ENCODE data around the gene OR13H1.
A peak's percentile ranks its signal among the peaks of the same experiment; 100 is the strongest.

The OR13H1 gene

DNA sequence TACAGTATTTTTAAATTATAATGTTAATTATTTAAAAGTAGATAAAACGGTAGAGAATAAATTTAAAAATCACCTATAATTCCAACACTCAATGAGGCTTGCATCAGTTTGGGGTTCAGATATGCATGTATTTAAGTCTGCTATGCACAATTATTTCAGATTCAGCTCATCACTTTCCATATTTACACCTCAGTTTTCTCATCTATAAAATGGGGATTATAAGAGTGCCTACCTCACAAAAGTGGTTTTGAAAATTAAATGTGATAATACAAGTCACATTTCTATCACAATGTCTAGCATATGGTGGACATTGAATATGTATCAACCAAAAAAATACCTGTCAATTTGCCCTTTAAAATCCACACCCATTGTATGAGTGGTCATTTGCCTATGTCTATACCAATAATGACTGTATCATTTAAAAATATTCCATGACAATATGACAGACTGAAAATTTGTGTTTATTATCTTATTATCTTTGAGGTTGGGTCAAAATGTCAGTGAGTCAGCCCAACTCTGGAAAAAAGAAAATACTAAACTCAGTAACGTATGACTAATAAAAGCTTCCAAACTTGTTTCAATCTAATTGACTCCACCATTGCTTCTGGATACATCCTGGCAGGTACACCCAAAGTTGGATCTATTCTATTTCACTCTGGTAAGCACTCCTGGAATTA lies 20.8 kb downstream of the OR13H1 start:
- Histone ChIP-seq H3K36me3 (ENCODE audit: control insufficient read depth in 1 of 2, insufficient read depth in 2 of 2, low read depth in 1 of 2, low read length in 2 of 2) (no peaks in the 10 kb centered on the region), H3K23ac (ENCODE audit: low read length in 2 of 2) (no peak overlapping the region), H4K91ac (ENCODE audit: low read length) (no peak overlapping the region), H2BK5ac (ENCODE audit: low read depth, low read length, poor library complexity, severe bottlenecking) (no peak overlapping the region), H3K79me1 (replicated peaks; ENCODE audit: low read length, poor library complexity, severe bottlenecking) (peaks cover 2% of the 10 kb centered on the region), H2BK15ac (ENCODE audit: low read depth, poor library complexity, severe bottlenecking) (no peak overlapping the region), H3K4me1 (ENCODE audit: control insufficient read depth, insufficient read depth, low read depth, low read length) (no peaks in the 10 kb centered on the region), H2BK12ac (ENCODE audit: low read length in 2 of 2) (no peak overlapping the region), H3K4ac (ENCODE audit: low read depth in 1 of 2, low read length in 2 of 2) (no peak overlapping the region), H3K9ac (ENCODE audit: low read length) (no peak overlapping the region), H2AK5ac (ENCODE audit: low read length, severe bottlenecking) (no peak overlapping the region), H2AFZ (ENCODE audit: low read depth, low read length) (no peak overlapping the region), H3K27ac (ENCODE audit: low read length, poor library complexity, severe bottlenecking) (no peak overlapping the region), H3K9me3 (ENCODE audit: control insufficient read depth, low read length) (no peaks in the 10 kb centered on the region), H4K8ac (ENCODE audit: low read length) (no peak overlapping the region), H3K27me3 (ENCODE audit: control insufficient read depth in 1 of 2, insufficient read depth in 1 of 2, low read length in 2 of 2) (peaks cover 0 to 7% of the 10 kb centered on the region in 2 experiments), H3K4me3 (ENCODE audit: insufficient read depth in 1 of 2, low read depth in 1 of 2, low read length in 2 of 2) (no peak overlapping the region), H3K18ac (ENCODE audit: low read depth in 1 of 2, low read length in 2 of 2) (no peak overlapping the region), H2BK120ac (ENCODE audit: low read depth, low read length) (no peak overlapping the region), H3K14ac (ENCODE audit: low read length in 2 of 2) (no peak overlapping the region), H3K4me2 (ENCODE audit: low read length, poor library complexity, severe bottlenecking) (no peak overlapping the region)
- peak; percentile 6 for DNase-seq
- 46% methylated on average over 1 of the region's 2 CpGs for WGBS

DNA sequence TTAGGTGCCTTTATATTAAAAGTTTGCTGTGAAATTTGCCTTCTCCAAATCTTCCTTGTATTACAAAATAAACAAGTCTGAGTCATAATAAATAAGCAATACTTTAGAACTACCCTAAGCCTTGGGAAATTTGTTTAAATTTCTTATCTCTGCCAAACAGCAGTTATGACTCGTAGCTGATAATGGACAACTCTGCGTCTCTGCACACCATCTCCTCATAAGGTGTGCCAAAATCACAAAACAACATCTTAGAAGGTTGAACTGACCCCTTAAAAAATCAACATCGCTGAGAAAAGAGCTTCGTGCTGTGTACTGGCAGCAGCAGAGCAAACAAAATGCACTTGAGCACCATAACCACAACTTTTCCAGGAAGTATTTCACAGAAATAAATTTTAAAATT lies 22.0 kb downstream of the OR13H1 start:
- Histone ChIP-seq H3K18ac (ENCODE audit: low read depth in 1 of 2, low read length in 2 of 2) (no peak overlapping the region), H3K79me1 (replicated peaks; ENCODE audit: low read length, poor library complexity, severe bottlenecking) (peaks cover 2% of the 10 kb centered on the region), H3K36me3 (ENCODE audit: control insufficient read depth in 1 of 2, insufficient read depth in 2 of 2, low read depth in 1 of 2, low read length in 2 of 2) (no peaks in the 10 kb centered on the region), H3K9ac (ENCODE audit: low read length) (no peak overlapping the region), H3K4ac (ENCODE audit: low read depth in 1 of 2, low read length in 2 of 2) (no peak overlapping the region), H3K27me3 (ENCODE audit: control insufficient read depth in 1 of 2, insufficient read depth in 1 of 2, low read length in 2 of 2) (peaks cover 0 to 7% of the 10 kb centered on the region in 2 experiments), H2BK5ac (ENCODE audit: low read depth, low read length, poor library complexity, severe bottlenecking) (no peak overlapping the region), H2AK5ac (ENCODE audit: low read length, severe bottlenecking) (no peak overlapping the region), H3K4me2 (ENCODE audit: low read length, poor library complexity, severe bottlenecking) (no peak overlapping the region), H4K91ac (ENCODE audit: low read length) (no peak overlapping the region), H3K23ac (ENCODE audit: low read length in 2 of 2) (no peak overlapping the region), H3K14ac (ENCODE audit: low read length in 2 of 2) (no peak overlapping the region), H3K27ac (ENCODE audit: low read length, poor library complexity, severe bottlenecking) (no peak overlapping the region), H3K4me3 (ENCODE audit: insufficient read depth in 1 of 2, low read depth in 1 of 2, low read length in 2 of 2) (no peak overlapping the region), H2BK15ac (ENCODE audit: low read depth, poor library complexity, severe bottlenecking) (no peak overlapping the region), H3K9me3 (ENCODE audit: control insufficient read depth, low read length) (no peaks in the 10 kb centered on the region), H3K4me1 (ENCODE audit: control insufficient read depth, insufficient read depth, low read depth, low read length) (no peaks in the 10 kb centered on the region), H2BK120ac (ENCODE audit: low read depth, low read length) (no peak overlapping the region), H2BK12ac (ENCODE audit: low read length in 2 of 2) (no peak overlapping the region), H4K8ac (ENCODE audit: low read length) (no peak overlapping the region), H2AFZ (ENCODE audit: low read depth, low read length) (no peak overlapping the region)
- WGBS, result 13% methylated on average over 2 of the region's 4 CpGs
- peak; percentile 25 for DNase-seq

DNA sequence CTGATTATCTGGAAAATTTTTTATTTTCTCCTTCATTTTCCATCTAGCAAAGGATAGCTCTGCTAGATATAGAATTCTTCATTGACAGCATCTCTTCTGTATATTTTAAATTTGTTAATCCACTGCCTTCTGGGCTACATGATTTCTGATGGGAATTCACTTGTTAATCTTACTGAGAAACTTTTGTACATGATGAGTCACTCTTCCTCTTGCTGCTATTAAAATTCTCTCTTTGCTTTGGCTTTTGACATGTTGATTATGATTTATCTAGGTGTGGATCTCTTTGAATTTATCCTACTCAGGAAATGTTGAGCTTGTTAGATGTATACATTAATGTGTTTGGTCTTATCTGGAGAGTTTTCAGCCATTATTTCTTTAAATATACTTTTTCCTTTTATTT lies 27.5 kb downstream of the OR13H1 start:
- Histone ChIP-seq H3K27me3 (ENCODE audit: control insufficient read depth in 1 of 2, insufficient read depth in 1 of 2, low read length in 2 of 2) (peaks cover 0 to 19% of the 10 kb centered on the region in 2 experiments), H3K23ac (ENCODE audit: low read length in 2 of 2) (no peak overlapping the region)

DNA sequence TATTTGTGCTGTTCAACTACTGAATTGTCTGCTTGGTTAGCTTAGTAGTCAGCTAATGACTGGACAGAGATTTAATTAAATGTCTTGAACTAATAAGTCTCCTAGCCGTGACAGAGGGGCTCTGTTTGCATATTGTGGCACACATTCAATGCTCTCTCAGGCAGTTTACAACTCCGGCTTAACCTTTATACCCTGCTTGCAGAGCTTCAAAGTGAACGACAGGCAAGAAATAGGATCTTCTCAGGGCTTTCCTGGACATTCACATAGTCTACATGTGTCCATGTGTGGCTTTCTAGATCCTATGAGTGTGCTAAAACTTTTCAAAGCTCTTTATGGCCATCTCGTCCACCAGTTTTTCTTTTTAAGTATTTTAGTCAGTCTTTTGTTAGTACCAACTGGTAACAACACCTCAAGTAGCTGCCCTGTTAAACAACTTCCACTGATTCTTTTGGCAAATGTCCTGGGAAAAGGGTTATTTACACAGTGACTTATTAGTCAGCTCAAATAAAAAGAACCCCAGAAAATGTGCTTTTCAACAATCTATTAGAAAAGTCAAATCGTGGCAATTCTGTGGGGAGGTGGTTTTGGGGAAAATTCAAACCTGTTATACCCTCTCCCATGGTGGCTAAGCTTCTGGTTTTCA lies 28.6 kb downstream of the OR13H1 start:
- Histone ChIP-seq H2BK120ac (ENCODE audit: low read depth, low read length) (no peak overlapping the region), H3K4me1 (ENCODE audit: control insufficient read depth, insufficient read depth, low read depth, low read length) (no peaks in the 10 kb centered on the region), H2BK5ac (ENCODE audit: low read depth, low read length, poor library complexity, severe bottlenecking) (no peak overlapping the region), H3K27me3 (ENCODE audit: control insufficient read depth in 1 of 2, insufficient read depth in 1 of 2, low read length in 2 of 2) (peaks cover 0 to 19% of the 10 kb centered on the region in 2 experiments), H3K4ac (ENCODE audit: low read depth in 1 of 2, low read length in 2 of 2) (no peak overlapping the region), H2BK12ac (ENCODE audit: low read length in 2 of 2) (no peak overlapping the region), H3K4me2 (ENCODE audit: low read length, poor library complexity, severe bottlenecking) (peak overlapping the region; percentile 22), H3K79me1 (replicated peaks; ENCODE audit: low read length, poor library complexity, severe bottlenecking) (no peaks in the 10 kb centered on the region), H2BK15ac (ENCODE audit: low read depth, poor library complexity, severe bottlenecking) (no peak overlapping the region), H3K27ac (ENCODE audit: low read length, poor library complexity, severe bottlenecking) (peak overlapping the region; percentile 32), H3K4me3 (ENCODE audit: insufficient read depth in 1 of 2, low read depth in 1 of 2, low read length in 2 of 2) (no peak overlapping the region), H4K91ac (ENCODE audit: low read length) (no peak overlapping the region), H3K36me3 (ENCODE audit: control insufficient read depth in 1 of 2, insufficient read depth in 2 of 2, low read depth in 1 of 2, low read length in 2 of 2) (no peaks in the 10 kb centered on the region), H3K14ac (ENCODE audit: low read length in 2 of 2) (no peak overlapping the region), H3K9ac (ENCODE audit: low read length) (no peak overlapping the region), H2AK5ac (ENCODE audit: low read length, severe bottlenecking) (no peak overlapping the region), H3K9me3 (ENCODE audit: control insufficient read depth, low read length) (no peaks in the 10 kb centered on the region), H4K8ac (ENCODE audit: low read length) (no peak overlapping the region), H3K18ac (ENCODE audit: low read depth in 1 of 2, low read length in 2 of 2) (no peak overlapping the region), H2AFZ (ENCODE audit: low read depth, low read length) (no peak overlapping the region), H3K23ac (ENCODE audit: low read length in 2 of 2) (no peak overlapping the region)
- 32% methylated on average over 2 of the region's 5 CpGs for WGBS
- peak; percentile 16 for DNase-seq

More for the DNA sequence above, 27.5 kb downstream of the OR13H1 start:
- H3K4ac ChIP-seq (ENCODE audit: low read depth in 1 of 2, low read length in 2 of 2), result no peak overlapping the region
- H3K18ac ChIP-seq (ENCODE audit: low read depth in 1 of 2, low read length in 2 of 2), result no peak overlapping the region
- no peak overlapping the region for H2BK12ac ChIP-seq (ENCODE audit: low read length in 2 of 2)
- no peak overlapping the region for H3K4me3 ChIP-seq (ENCODE audit: insufficient read depth in 1 of 2, low read depth in 1 of 2, low read length in 2 of 2)
- peak; percentile 11 for DNase-seq
- H3K9me3 ChIP-seq (ENCODE audit: control insufficient read depth, low read length), result no peaks in the 10 kb centered on the region
- no peaks in the 10 kb centered on the region for H3K36me3 ChIP-seq (ENCODE audit: control insufficient read depth in 1 of 2, insufficient read depth in 2 of 2, low read depth in 1 of 2, low read length in 2 of 2)
- no peak overlapping the region for H4K8ac ChIP-seq (ENCODE audit: low read length)
- H3K4me2 ChIP-seq (ENCODE audit: low read length, poor library complexity, severe bottlenecking), result no peak overlapping the region
- H3K14ac ChIP-seq (ENCODE audit: low read length in 2 of 2), result no peak overlapping the region
- no peak overlapping the region for H4K91ac ChIP-seq (ENCODE audit: low read length)
- no peaks in the 10 kb centered on the region for H3K4me1 ChIP-seq (ENCODE audit: control insufficient read depth, insufficient read depth, low read depth, low read length)
- no peak overlapping the region for H3K9ac ChIP-seq (ENCODE audit: low read length)
- H3K27ac ChIP-seq (ENCODE audit: low read length, poor library complexity, severe bottlenecking), result no peak overlapping the region
- H2AK5ac ChIP-seq (ENCODE audit: low read length, severe bottlenecking), result no peak overlapping the region
- H2BK120ac ChIP-seq (ENCODE audit: low read depth, low read length), result no peak overlapping the region
- H3K79me1 ChIP-seq (replicated peaks; ENCODE audit: low read length, poor library complexity, severe bottlenecking), result no peaks in the 10 kb centered on the region
- no peak overlapping the region for H2BK15ac ChIP-seq (ENCODE audit: low read depth, poor library complexity, severe bottlenecking)
- no peak overlapping the region for H2BK5ac ChIP-seq (ENCODE audit: low read depth, low read length, poor library complexity, severe bottlenecking)
- H2AFZ ChIP-seq (ENCODE audit: low read depth, low read length), result no peak overlapping the region

Data from mesenchymal stem cell (in vitro differentiated cells and primary cell).